GM21529 (cell line): ENCODE data around the gene VTA1.
"Not testable (repeated sequence)": the region's sequence is repeated elsewhere in the genome, so short reads cannot be mapped to it uniquely, and the experiment has no call there.

Experiments
- ATAC-seq: cut with Tn5 transposase; IDR thresholded peaks from one replicate; pipeline ENCODE4 v1.9.1; 2021; ENCODE audit not compliant: unreplicated experiment

VTA1 gene

GRCh38 chr6:142167486-142167885 is 20.4 kb downstream of the VTA1 start:
- ATAC-seq, result no peak

GRCh38 chr6:142171351-142171750 is 24.3 kb downstream of the VTA1 start:
- ATAC-seq, result no peak

- no peak for ATAC-seq
Observed at GRCh38 chr6:142172758-142173157, 25.7 kb downstream of the VTA1 start.

- ATAC-seq, result no peak
Observed at GRCh38 chr6:142173980-142174379, 26.9 kb downstream of the VTA1 start.

- ATAC-seq, result no peak
Observed at GRCh38 chr6:142174703-142175102, 27.6 kb downstream of the VTA1 start.

GRCh38 chr6:142178129-142178528 is 31.1 kb downstream of the VTA1 start:
- ATAC-seq, result no peak

- ATAC-seq, result no peak
Observed at GRCh38 chr6:142182004-142182403, 34.9 kb downstream of the VTA1 start.

GRCh38 chr6:142183351-142183750 is 36.3 kb downstream of the VTA1 start:
- no peak for ATAC-seq

- ATAC-seq, result no peak
Observed at GRCh38 chr6:142184307-142184706, 37.2 kb downstream of the VTA1 start.

- no peak for ATAC-seq
Observed at GRCh38 chr6:142185641-142186040, 38.6 kb downstream of the VTA1 start.

GRCh38 chr6:142187209-142187608 is 40.1 kb downstream of the VTA1 start:
- ATAC-seq, result no peak

- not testable (repeated sequence) for ATAC-seq
Observed at GRCh38 chr6:142188341-142188740, 41.3 kb downstream of the VTA1 start.

- no peak for ATAC-seq
Observed at GRCh38 chr6:142189057-142189456, 42.0 kb downstream of the VTA1 start.

- no peak for ATAC-seq
Observed at GRCh38 chr6:142192343-142192742, 45.3 kb downstream of the VTA1 start.

- ATAC-seq, result no peak
Observed at GRCh38 chr6:142193621-142194020, 46.6 kb downstream of the VTA1 start.

GRCh38 chr6:142195862-142196541 is 48.9 kb downstream of the VTA1 start:
- ATAC-seq, result no peak

- no peak for ATAC-seq
Observed at GRCh38 chr6:142200846-142201628, 54.0 kb downstream of the VTA1 start.

GRCh38 chr6:142207265-142207877 is 60.3 kb downstream of the VTA1 start:
- ATAC-seq, result peak; percentile 89

GRCh38 chr6:142210606-142211005 is 63.5 kb downstream of the VTA1 start:
- ATAC-seq, result no peak

- ATAC-seq, result no peak
Observed at GRCh38 chr6:142213402-142213801, 66.3 kb downstream of the VTA1 start.

- ATAC-seq, result no peak
Observed at GRCh38 chr6:142218446-142218845, 71.4 kb downstream of the VTA1 start.

GRCh38 chr6:142222022-142222421 is 75.0 kb downstream of the VTA1 start:
- no peak for ATAC-seq
